Retinal pigment epithelial cell (primary cell): ENCODE data around the gene DET1.

Experiments used
- DNase-seq: peaks from one replicate; pipeline ENCODE4 v3.0.0-alpha.2; 2010; ENCODE audit warnings: low read depth
- H3K4me3 ChIP-seq: 2 replicates; pipeline ENCODE4 v1.5.1; 2011; ENCODE audit warnings: mild to moderate bottlenecking, low read length, control low read depth, moderate library complexity
- TF ChIP-seq, protein P1 (sequence below): conservative IDR thresholded peaks from 2 replicates; pipeline ENCODE4 v1.5.1; 2011; ENCODE audit warnings: low read depth, low read length, control low read depth, inconsistent platforms

The DET1 gene

DNA sequence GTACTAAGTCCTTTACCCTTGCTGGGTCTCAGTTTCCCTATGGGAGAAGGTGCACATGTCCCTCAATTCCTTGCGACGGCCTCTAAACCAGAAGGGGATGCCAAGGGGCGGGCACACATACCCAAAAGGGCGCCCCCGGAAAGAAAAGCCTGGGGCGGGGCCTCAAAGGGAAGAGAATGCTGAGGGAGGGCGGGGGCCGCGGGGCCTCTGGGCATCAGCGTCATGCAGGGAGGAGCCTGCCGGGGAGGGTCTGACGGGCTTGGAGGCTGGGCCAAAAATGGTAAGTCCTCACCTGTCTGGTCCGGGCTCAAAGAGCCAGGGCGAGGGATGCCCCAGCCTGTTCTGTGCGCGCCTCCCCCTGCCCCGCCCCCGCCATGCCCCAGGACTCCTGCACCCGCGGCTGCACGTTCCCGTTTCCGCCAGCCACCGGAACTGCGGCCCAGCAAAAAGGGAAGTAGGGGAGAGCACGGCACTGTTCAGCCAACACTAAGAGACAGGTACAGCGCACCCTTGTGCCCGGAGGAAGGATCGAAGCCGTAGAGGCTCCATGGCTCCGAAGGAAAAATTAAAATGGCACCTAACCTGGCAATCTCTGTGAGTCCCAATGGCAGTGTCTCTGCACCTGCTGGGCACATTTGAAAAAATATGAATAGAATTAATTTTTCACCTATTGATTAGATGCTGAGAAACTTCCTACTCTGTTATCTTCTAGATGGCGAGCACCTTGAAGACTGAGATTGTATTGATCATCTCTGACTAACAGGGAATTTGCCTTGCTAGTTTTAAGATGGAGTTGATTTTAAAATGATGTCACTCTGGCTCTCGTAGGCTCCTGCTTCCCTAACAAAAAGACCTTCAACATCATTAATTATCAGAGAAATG lies at the start of gene DET1:
DET1 (minus strand) TSS at position 434 of the 882 bp plus-strand sequence. CDS start 14,976 bp downstream, outside the sequence.
- H3K4me3 ChIP-seq, result peak within 1 kb of the TSS; percentile 83
- TF ChIP-seq, protein P1, sequence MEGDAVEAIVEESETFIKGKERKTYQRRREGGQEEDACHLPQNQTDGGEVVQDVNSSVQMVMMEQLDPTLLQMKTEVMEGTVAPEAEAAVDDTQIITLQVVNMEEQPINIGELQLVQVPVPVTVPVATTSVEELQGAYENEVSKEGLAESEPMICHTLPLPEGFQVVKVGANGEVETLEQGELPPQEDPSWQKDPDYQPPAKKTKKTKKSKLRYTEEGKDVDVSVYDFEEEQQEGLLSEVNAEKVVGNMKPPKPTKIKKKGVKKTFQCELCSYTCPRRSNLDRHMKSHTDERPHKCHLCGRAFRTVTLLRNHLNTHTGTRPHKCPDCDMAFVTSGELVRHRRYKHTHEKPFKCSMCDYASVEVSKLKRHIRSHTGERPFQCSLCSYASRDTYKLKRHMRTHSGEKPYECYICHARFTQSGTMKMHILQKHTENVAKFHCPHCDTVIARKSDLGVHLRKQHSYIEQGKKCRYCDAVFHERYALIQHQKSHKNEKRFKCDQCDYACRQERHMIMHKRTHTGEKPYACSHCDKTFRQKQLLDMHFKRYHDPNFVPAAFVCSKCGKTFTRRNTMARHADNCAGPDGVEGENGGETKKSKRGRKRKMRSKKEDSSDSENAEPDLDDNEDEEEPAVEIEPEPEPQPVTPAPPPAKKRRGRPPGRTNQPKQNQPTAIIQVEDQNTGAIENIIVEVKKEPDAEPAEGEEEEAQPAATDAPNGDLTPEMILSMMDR, result peak; percentile 88
- peak; percentile 88 for DNase-seq

- no peak overlapping the region for H3K4me3 ChIP-seq
- DNase-seq, result no peak
- TF ChIP-seq, protein P1, result no peak
Measured at GRCh38 chr15:88591384-88591783, 44.9 kb upstream of the DET1 start.

DNA sequence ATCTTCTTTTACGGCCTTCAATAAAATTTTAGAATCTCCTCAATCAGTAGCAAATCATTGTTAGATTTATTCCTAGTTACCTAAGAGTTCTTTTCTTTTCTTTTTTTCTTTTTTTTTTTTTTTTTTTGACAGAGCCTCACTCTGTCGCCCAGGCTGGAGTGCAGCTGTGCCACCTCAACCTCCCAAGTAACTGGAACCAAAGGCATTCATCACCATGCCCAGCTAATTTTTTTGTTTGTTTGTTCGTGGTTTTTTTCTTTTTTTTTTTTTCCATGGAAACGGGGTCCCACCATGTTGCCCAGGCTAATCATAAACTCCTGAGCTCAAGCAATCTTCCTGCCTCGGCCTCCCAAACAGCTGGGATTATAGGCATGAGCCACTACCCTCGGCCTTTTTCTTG lies 44.3 kb upstream of the DET1 start:
- no peak for DNase-seq
- TF ChIP-seq, protein P1, result no peak
- no peak overlapping the region for H3K4me3 ChIP-seq

DNA sequence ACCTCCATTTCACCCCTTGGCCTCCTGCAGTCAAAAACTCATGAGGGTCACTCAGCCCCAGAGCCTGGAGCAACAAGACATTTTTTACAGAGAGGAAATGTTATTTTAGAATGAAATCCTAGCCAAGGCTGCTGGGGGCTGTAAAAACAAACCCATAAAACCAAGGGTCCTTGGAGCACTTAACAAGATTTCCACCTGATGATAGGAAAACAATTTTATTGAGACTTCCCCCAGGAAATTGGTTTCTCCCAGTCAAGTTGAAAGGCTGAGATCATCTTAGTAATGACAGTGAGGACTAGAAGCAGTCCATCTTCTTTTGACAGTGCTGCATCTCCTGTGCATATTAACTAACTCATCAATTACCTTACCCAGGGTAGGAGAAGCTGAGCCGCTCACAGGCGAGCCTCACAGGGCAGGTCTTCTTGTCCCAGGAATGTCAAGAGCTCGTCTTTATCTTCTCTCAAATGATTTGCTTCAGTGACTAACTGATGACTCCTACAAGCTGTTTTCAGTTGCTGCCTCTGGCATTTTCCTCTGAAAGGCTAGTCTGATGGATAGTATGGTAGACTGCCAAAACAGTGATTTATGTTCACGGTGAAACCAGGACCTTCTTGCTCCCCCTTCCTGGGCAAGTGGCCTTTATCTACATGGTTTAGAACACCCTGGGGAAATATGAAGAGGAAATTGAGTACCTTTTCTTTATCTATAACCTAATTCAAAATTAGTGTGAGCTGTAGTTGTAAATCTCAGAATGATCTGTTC lies 40.1 kb upstream of the DET1 start:
- no peak for DNase-seq
- H3K4me3 ChIP-seq, result no peak overlapping the region
- TF ChIP-seq, protein P1, result no peak

DNA sequence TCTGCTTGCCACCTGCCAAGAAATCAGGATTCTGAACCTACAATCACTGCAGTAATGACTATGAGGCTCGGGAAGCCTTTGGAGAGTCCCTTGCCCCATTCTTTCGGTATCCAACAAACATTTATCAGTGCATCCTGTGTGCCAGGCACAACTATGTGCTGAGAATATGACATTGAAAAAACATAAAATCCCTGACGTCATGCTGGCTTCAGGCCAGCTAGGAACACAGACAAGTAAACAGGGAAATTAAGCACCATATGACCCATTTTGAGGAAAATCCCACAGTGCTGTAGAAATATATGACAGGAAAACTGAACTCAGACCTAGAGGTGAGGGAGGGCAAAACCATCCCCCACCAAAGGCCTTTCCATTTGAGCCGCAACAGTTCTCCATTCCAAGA lies 34.1 kb upstream of the DET1 start:
- no peak overlapping the region for H3K4me3 ChIP-seq

GRCh38 chr15:88579322-88579721 lies 32.8 kb upstream of the DET1 start:
- TF ChIP-seq, protein P1, result no peak
- no peak overlapping the region for H3K4me3 ChIP-seq
- DNase-seq, result no peak

More for the DNA sequence above, 34.1 kb upstream of the DET1 start:
- TF ChIP-seq, protein P1, result no peak
- peak; percentile 50 for DNase-seq
